Activated CD4-positive, CD25-positive, alpha-beta regulatory T cell (primary cell): ENCODE data around the gene ASIC2.
"Not testable (repeated sequence)": the region's sequence is repeated elsewhere in the genome, so short reads cannot be mapped to it uniquely, and the experiment has no call there.

Source experiments
- DNase-seq, 4 experiments: peaks; one replicate each; lab custom pipeline; 2025; lab: John Stamatoyannopoulos, UW

ASIC2 gene

DNA sequence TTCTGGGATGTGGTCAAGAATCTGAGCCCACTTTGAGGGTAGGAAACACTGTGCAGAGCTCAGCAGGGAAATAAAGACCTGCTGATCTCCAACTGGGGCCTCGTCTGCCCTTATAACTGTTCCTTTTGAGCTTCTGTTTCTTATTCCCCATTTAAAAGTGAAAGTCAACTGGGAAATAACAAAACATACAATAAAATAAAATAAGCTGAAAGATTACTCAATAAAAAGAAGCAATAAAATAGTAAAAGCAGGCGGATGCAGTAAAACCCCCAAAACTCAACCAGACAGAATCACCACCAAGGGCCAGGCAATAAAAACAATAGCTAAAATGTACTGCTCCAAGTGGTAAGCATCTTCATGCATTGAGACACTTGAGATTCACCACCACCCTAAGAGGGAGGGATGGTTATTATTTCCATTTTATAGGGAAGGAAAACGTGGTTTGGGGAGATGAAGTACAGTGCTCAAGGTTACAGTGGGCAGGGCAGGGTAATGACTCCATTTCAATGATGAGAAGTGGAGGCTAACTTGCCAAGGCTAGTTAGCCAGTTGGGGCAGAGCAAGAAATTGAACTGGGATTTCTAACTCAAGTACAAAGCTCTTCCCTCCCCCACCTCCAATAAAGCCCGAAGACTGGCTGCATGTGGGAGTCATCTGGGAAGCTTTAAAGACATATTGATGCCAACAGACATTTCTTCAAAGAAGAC lies 307.9 kb downstream of the ASIC2 start:
- no peak for DNase-seq

DNA sequence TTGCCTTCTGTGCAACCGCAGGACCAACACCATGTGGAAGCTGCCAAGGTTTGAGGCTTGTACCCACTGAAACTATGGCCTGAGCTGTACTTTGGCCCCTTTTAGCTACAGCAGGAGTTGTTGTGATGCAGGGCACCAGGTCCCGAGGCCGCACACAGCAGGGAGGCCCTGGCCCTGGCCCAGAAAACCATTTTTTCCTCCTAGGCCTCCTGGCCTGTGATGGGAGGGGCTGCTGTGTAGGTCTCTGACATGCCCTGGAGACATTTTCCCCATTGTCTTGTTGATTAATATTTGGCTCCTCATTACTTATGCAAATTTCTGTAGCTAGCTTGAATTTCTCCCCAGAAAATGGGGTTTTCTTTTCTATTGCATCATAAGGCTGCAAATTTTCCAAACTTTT lies 311.5 kb downstream of the ASIC2 start:
- not testable (repeated sequence) for DNase-seq

DNA sequence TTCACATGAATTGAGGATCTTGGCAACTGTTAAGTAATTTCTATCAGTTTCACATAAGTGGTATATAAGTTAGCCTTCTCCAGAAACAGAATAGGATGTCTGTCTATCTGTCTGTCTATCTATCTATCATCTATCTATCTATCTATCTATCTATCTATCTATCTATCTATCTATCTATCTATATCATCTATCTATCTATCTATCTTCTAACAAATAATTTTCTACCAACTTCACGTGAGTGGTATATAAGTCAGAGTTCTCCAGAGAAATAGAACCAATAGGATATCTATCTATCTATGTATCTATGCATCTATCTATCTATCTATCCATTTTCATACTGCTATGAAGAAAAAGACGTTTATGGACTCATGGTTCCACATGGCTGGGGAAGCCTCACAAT lies 312.9 kb downstream of the ASIC2 start:
- DNase-seq = no peak

DNA sequence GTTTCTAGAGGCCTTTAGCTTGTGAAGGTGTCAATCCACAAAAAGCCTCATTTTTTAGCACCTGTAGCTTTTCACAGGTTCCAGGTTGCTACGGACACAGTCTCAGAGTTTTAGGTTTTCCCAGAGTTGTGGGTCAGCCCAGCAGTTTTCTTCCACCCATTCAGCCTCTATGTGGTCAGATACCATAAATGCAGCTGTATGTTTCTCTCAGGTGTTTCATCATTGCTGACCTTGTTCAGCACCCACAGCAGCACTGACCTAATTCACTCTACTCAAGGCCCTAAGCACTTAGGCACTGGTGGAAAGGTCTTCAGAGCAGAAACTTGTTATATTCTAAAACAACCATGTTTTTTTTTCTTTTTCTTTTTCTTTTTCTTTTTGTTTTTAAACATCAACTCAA lies 316.5 kb downstream of the ASIC2 start:
- no peak for DNase-seq

DNA sequence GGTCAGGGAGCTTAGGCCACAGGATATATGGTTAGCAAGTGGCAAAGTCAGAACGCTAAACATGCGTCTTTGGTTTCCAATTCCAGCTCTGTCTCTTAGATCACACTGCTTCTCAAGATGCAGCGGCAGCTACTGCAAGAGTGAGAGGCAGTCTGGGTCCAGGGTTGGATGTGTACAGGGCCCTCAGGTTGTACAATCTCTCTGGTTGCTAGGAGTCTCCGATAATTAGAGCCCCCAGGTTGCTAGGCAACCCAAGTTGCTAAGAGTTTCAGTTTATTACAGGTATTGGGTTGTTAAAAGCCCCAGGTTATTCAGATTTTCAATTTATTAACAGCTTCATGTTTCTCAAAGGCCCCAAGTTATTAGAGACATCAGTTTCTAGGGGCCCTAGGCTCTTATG lies 317.0 kb downstream of the ASIC2 start:
- no peak for DNase-seq

DNA sequence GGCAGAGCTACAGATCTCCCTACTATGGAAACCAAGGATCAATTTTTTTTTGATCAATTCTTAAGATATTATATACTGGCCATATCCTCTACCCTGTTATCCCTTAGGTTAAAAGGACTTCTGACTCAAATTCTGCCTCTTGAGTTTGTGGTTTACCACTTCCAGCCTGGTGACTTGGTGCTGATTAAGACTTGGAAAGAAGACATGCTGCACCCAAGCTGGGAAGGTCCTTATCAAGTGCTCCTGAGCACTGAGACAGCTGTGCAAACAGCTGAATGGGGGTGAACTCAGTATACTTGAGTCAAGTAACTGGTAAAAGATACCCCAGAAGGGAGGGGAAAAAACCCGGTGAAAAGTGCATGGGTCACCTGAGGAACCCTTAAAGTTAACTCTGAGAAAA lies 321.9 kb downstream of the ASIC2 start:
- DNase-seq = no peak

DNA sequence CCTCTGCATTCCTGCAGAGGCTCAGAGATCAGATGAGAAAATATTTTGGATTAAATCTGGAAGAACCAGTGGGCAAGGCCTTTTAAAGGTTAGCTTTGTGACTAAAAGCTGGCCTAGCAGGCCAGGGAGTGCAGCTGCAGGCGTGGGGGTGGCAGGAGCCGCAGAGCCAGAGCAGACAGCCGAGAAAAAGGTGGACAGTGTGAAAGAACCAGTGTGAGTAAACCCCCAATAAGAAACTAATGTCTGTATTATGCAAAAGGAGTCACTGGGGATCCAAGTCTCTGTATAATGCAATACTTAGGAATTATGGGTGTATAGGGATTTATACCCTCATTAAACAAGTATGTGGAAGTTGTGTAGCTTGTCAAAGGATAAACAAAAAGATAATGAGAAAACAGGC lies 322.8 kb downstream of the ASIC2 start:
- no peak for DNase-seq

DNA sequence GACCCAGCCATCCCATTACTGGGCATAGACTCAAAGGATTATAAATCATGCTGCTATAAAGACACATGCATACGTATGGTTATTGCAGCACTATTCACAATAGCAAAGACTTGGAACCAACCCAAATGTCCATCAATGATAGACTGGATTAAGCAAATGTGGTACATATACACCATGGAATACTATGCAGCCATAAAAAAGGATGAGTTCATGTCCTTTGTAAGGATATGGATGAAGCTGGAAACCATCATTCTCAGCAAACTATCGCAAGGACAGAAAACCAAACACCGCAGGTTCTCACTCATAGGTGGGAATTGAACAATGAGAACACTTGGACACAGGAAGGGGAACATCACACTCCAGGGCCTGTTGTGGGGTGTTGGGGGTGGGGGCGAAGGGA lies 323.9 kb downstream of the ASIC2 start:
- not testable (repeated sequence) for DNase-seq

DNA sequence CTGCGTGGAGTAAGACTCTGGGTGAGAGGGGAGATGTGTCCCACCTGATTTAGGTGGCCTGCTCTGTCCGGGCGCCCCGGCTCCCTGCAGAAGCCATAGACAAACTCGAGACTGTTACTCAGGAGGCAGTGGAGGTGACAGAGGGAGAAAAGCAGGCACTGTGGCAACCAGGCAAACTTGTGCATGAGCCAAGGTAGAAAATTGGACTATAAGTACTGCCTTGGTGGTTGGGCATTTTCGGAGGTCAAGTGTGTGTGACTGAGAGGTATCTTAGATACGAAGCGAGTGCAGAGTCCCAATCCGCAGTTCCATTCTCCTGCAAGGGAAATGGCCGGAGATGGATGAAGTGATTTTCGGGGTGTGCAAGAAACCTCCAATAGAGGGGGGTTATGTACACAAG lies 328.6 kb downstream of the ASIC2 start:
- DNase-seq = no peak
